T-helper 22 cell (primary cell): Measurements from ENCODE around the gene ULK4.
"Not testable (repeated sequence)": the region's sequence is repeated elsewhere in the genome, so short reads cannot be mapped to it uniquely, and the experiment has no call there.

Experiments used
- DNase-seq: peaks from one replicate; pipeline ENCODE4 v3.0.0-alpha.2; 2020; ENCODE audit warnings: low read depth

The ULK4 gene

GRCh38 chr3:41762867-41763266 lies 199.0 kb downstream of the ULK4 start:
- DNase-seq = not testable (repeated sequence)

- DNase-seq = no peak
Measured at GRCh38 chr3:41753651-41754050, 208.3 kb downstream of the ULK4 start.

GRCh38 chr3:41751597-41751996 lies 210.3 kb downstream of the ULK4 start:
- DNase-seq = no peak

GRCh38 chr3:41749988-41750387 lies 211.9 kb downstream of the ULK4 start:
- DNase-seq = no peak

- no peak for DNase-seq
Measured at GRCh38 chr3:41746215-41746614, 215.7 kb downstream of the ULK4 start.

- DNase-seq = no peak
Measured at GRCh38 chr3:41742121-41742520, 219.8 kb downstream of the ULK4 start.

GRCh38 chr3:41740374-41740886 lies 221.5 kb downstream of the ULK4 start:
- no peak for DNase-seq

- DNase-seq = no peak
Measured at GRCh38 chr3:41726891-41727290, 235.0 kb downstream of the ULK4 start.

GRCh38 chr3:41717641-41718040 lies 244.3 kb downstream of the ULK4 start:
- no peak for DNase-seq

- DNase-seq = no peak
Measured at GRCh38 chr3:41716471-41716870, 245.4 kb downstream of the ULK4 start.

- DNase-seq = no peak
Measured at GRCh38 chr3:41715376-41715775, 246.5 kb downstream of the ULK4 start.

GRCh38 chr3:41711651-41712050 lies 250.3 kb downstream of the ULK4 start:
- no peak for DNase-seq

- no peak for DNase-seq
Measured at GRCh38 chr3:41710646-41711388, 251.1 kb downstream of the ULK4 start.

GRCh38 chr3:41709213-41709612 lies 252.7 kb downstream of the ULK4 start:
- DNase-seq = not testable (repeated sequence)

- no peak for DNase-seq
Measured at GRCh38 chr3:41708176-41708575, 253.7 kb downstream of the ULK4 start.

GRCh38 chr3:41705893-41706292 lies 256.0 kb downstream of the ULK4 start:
- DNase-seq = no peak

GRCh38 chr3:41701191-41701698 lies 260.7 kb downstream of the ULK4 start:
- DNase-seq = no peak

- no peak for DNase-seq
Measured at GRCh38 chr3:41700155-41700554, 261.7 kb downstream of the ULK4 start.

GRCh38 chr3:41698898-41699297 lies 263.0 kb downstream of the ULK4 start:
- DNase-seq = no peak

- no peak for DNase-seq
Measured at GRCh38 chr3:41697702-41698101, 264.2 kb downstream of the ULK4 start.

GRCh38 chr3:41695806-41696205 lies 266.1 kb downstream of the ULK4 start:
- not testable (repeated sequence) for DNase-seq

- no peak for DNase-seq
Measured at GRCh38 chr3:41693799-41694198, 268.1 kb downstream of the ULK4 start.

- DNase-seq = no peak
Measured at GRCh38 chr3:41690766-41691563, 270.9 kb downstream of the ULK4 start.
